Colon (tissue), 2 donors: ENCODE measurements around the gene RBM47.
A peak's percentile ranks its signal among the peaks of the same experiment; 100 is the strongest.

Experiments used
- FAIRE-seq: peaks from 2 replicates; lab custom pipeline; 2012; peaks lifted over from hg19 to GRCh38; lab: Jason Lieb, UNC
- donor health status: control.
- donor health status: control.

The RBM47 gene

DNA sequence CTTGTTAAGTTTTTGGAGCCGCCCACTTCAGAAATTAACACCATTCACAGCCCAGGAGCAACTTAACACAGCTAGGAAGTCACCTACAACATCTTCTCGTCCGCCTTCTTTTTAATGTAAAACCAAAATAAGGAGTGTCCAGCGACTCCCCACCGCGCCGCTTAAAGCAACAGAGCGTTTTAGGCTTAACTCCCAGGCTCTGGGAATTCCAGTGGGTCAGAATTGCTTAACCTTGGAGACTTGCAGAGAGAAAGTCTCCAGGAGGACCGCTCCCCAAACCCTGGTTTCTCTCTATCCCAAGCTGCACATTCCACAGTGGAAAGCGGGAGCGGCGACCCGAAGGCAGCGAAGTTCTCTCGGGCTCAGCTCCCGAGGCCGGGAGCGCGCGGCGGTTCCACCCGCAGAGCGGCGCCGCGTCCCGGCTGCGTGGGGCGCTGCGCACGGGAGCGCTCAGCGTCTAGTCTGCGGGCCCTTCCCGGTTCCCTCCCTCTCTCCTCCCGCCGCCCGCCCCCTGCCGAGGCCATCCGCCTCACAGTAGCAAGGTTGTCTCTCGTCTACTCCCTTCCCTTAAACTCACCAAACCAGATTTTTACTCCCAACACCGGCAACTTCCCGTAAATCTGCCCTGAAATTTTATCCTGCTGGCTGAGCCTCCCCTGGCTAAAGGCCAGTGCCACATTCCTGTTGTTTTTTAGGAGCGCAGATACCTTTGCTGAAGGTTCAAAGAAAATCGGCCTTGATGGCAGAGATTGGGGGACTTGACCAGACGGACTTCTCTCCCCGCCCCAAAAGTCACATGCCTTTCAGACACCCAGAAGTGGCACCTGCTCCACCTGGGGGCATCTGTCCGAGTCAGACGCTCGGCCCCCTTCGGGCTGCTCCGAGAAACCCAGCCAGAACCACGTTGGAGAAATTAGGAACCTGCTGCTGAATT is at the start of gene RBM47:
TSS of gene RBM47 (minus strand) at position 464 of the 934 bp plus-strand sequence. CDS start 190,971 bp downstream, outside the sequence.
- FAIRE-seq = no peak

DNA sequence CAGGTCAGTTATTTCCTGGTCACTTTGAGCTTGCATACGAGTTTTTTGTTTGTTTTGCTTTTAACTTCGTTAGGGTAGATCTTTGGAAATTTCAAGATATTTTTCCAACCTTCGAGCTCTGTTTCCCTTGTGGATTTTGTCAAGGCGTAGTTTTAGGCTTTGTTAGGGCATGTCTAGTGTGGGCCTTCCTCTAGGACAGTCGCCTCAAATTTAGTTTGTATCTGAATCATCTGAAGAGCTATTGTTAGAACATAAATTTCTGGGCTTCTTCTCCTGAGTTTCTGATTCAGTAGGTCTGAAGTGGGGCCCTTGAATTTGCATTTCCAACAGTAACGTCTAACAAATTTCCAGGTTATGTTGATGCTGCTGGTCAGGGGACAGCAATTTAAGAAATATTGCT is 48.8 kb upstream of the RBM47 start:
- no peak for FAIRE-seq

DNA sequence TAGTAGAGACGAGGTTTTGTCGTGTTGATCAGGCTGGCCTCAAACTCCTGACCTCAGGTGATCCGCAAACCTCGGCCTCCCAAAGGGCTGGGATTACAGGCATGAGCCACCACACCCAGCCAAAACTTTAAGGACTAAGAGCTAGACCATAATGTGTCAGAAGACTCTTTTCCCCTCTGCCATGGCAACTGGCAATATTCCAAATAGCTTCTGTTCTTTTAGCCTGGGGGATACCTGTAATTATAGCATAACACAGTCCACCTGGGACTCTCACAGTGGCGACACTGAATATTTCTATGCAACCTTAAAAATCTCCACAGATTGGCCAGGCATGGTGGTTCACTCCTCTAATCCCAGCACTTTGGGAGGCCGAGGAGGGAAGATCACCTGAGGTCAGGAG is 45.5 kb upstream of the RBM47 start:
- no peak for FAIRE-seq

DNA sequence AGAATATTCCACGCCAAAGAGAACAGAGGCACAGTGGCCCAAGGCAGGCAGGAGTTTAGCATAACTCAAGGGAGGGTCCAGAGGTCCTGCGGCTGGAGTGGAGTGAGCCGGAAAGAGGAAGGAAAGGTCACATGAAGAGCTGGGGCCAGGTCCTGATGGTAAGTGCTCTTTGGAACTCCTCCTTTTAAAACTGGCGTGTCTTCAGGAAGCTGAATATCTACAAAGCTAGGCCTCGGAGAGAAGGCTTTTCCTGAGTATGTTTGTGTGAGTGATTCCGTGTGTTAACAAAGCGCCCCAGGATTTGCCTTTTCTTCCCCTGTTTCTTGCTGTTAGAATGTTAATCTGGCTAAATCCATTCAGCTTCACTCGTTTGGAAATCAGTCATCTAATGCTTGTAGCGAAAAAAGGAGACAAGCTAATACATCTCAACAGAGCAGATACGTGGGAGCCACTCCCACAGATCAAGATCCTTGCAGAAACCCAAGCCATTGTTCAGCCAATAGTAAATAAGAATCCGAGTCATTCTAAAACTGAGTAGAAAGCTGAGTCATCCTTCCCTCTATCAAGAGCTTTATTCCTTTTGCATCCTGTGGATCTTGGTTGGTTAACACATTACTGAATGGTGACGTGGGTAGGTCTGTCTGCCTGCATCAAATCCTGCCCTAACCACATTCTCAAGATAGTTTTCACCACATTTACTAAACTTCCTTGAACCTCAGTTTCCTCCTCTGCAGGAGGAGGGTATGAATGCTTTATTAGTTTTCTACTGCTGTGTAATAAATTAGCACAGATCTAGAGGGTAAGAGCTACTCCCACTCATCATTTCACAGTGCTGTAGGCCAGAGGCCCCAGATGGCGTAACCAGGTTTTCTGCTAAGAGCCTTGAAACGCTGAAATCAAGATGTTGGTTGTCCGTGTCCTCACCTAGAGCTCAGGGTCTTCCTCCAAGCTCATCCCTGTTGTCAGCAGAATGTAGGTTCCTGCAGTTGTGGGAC is 43.2 kb upstream of the RBM47 start:
- no peak for FAIRE-seq

DNA sequence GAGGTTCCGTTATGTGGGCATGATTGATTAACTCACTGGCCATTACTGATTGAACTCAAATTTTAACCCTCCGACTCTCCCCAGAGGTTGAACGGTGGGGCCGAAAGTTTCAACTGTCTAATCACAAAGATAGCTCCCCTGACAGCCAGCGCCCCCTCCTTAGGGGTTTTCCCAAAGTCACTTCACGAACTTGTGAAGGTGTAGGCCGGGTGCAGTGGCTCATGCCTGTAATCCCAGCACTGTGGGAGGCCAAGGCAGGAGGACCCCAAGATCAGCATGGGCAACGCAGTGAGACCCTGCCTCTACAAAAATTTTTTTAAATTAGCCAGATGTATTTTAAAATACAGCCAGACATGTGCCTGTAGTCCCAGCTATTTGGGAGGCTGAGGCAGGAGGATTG is 39.8 kb upstream of the RBM47 start:
- no peak for FAIRE-seq

DNA sequence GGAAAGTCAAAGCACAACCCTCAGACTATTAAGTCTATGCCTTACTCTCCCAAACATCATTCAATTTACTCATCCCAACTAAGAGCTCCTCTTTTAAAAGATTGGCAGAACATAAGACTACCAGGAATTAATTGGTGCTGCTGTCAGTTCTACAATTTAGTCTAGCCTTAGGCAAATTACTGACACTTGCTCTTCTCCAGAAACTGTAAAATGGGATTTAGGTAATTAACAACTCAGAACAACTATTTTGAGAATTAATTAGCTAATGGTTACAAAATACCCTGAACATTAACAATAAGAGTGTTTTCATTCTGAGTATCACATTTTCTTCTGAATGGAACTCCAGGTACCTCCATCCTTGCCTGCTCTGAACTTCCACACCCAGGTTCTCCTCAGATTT is 36.2 kb upstream of the RBM47 start:
- no peak for FAIRE-seq

DNA sequence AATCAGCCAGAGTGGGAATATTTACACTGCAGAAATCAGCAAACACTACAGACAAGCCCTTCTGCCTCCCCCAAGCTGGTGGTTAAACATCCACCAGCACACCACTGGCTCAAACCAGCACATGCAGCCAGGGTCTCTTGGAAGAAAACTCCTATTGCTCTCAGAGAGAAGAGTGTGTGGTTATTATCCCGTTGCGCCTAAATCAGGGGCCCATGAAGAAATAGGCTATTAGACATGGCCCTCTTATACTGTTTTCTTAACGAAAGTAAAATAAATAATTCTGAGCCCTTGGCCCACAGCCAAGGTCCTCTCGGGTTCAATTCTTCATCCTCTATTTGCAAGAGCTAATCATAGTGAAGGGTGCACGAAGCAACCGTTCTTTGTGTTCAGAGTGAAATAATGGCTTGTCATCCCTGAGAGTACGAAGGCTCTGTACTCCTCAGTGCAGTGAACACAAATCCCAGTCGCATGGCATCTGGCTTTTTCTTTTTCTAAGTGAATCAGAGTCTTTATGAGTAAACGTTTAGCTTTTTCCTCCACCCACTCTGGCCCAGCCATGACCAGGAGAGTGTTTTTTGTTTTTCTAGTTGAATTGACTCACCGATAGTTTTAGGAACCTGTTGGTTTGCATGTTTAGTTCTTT is 33.4 kb upstream of the RBM47 start:
- FAIRE-seq = no peak

DNA sequence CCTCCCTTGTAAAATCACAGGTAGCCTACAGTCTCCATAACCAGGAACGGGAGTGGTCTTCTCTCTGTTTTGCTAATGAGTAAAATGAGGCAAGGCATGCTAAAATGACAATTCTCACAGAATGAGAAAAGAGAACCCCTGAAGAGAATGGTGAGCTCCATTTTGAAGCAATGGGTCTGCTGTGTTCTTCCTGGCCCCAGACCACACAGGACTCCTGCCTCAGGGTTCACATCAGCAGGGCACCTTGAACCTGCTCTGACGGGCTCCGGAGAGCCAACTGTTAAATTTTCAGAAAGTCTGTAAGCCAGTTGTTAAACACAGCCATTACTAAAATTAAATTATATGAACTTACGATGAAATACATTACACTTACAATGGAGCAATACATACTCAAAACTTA is 32.1 kb upstream of the RBM47 start:
- FAIRE-seq = no peak

DNA sequence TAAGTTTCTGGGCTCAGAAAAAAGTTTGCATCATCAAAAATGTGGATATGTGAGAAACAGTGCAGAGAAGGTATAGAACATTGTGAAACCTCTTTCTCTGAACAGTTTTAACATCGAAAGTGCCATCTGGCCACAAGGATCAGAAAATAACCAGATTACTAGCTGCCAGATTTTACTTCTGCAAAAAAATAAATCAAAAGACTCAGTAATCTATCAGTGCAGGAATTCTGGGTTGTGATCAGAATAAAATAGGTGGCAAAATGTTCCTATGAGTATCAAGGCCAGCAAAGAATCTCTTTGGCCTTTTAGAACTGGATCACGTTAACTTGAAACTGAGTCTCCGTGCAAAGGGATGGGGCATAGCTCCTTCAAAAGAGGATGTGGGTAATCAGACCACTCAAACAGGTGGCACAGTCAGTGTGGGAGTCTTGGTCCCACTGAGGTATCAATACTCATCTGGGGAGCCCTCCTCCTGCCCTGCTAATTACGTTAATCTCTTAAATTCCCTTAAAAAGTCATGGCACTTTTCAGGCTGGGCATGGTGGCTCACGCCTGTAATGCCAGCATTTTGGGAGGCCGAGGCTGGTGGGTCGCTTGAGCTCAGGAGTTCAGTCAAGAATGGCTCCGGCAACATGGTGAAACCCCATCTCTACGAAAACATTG is 26.7 kb upstream of the RBM47 start:
- no peak for FAIRE-seq

DNA sequence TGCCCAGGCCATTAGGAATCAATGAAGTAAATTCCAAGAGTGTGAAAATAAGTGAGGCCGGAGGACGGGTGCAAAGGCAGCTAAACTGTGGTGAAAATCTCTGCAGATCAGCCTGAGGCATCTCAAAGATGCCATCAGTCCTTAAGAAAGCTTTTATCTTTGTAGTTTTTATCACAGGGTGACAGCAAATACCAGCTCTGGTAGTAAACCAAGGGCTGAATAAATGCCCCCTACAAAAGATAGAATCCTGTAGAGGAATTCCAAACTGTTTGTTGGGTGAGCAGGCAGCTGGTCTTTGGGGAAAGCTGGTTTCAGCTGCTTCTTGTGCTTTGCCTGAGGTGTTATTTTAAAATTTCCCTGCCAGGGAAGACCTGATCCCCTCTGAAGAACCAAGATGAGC is 21.6 kb upstream of the RBM47 start:
- FAIRE-seq = no peak

DNA sequence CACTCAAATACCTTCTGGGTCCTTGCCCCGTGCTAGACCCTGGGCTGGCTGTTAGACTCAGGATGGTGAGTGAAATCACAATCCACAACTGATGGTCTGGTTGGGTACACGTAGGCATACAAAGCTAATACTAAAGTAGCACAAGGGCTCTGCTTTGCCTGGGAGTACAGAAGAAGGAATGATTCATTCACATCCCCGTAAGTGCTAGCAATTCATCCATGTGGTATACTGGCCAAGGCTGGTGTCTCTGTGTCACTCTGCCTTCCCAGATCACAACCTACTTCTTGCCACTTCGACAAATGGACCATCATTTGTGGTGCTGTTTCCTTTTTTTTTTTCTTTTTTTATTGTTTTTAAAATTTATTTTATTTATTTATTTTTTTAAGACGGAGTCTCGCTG is 19.7 kb upstream of the RBM47 start:
- FAIRE-seq = no peak

DNA sequence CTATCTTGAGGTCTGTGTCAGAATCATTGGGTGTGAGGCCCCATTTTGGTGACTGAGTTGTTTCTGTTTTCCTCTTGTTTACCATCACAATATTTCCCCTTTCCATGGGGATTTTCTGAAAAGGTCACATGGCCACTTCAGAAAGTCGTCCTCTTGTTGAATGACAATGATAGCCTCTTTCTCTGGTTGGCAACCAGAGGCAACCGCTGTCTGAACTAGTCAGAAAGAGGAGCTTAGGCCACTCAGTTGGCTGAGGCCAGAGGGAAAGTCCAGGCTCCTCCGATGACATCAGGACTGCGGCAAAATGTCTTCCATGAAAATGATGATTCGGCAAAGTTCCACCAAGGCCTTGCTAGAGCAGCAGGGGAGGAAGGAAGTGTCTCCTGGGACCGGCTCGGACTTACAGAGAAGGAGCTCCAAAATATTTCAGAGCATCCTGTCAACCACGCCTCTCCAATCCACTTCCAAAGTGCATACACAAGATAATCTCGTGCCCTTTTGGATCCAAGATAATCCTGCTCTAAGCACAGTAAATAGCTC is 19.1 kb upstream of the RBM47 start:
- no peak for FAIRE-seq

DNA sequence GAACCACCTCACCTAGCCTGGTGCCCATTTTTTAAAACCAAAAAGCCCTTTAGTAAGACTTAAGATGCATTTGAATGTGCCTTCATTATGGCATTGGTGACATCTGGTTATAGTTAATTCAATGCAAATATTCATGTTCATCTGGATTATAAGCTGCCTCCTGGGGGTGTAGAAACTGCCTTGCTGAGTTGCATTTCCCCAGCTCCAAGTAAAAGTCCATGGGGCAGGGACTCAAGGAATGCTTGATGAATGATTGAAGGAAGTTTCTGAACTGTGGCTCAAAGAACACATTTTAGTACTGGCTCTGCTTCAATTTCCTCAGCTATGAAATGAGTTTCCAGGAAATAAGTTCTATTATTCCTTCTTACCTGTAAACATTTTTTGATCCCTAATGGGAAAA is 18.5 kb upstream of the RBM47 start:
- FAIRE-seq = no peak

DNA sequence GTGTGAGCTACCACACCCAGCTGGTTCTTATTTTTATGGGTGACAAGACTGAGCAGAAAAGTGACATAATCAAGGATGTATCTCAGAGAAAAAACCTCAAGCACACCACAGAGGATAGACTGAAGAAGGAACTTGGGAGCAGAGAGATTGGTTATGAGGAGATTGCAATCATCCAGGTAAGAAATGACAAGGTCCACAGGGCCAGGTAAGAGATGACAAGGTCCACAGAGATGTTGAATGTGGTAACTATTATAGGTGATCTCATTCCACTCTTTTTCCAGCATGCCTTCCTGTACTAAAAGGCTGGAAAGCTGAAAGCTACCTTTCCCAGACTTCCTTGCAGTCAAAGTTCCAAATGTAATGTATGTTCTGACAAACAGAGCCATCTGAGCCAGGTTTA is 15.9 kb upstream of the RBM47 start:
- FAIRE-seq = no peak

DNA sequence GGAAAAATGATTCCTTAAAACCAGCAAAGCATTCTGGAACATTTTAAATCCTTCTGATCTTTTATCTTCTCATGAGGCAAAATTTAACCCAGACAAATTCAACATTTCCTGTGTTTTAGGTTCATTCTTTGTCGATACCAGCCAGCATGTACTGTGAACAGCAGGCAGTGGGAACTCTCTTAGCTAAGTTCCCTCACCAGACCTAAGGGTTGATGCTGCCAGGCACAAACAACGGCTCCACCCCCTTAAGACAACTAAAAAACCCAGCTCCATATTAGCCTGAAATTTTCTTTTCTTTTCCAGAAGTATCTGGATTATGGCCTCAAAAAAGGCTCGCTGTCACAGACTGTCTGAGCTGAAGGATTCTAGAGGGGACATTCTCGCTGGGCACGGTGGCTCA is 2.4 kb upstream of the RBM47 start:
- no peak for FAIRE-seq

DNA sequence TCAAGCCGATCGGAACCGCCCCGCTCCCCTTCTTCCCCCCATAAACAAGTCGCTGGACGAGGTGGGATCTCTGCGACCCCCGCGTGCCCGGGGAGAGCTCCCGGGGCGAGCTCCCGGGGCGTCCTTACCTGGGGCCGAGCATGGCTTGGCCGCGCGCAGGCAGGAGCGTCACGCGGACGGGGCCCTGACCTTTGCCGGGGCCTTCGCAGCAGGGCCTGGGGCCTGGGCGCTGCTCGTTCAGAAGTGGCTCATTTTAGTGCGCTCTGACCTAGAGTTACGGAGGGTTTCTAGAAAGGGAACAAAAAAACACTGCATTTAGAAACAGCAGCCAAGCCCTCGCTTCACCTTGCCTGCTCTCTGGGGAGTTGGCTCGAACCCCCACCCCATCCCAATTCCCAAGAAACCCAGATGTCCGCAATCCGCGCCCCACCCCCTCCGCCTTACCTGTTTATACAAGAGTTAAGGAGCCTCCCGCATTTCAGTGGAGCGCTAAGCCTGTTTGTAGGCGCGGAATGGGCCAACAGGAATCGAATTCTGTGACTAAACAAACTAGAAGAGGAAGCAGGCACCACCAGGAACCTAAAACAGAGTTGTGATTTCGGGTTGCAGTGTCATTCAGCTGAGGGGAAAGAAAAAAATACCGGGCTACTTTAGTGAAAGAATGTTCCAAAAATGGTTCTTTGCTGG is 814 bp upstream of the RBM47 start:
- FAIRE-seq = no peak

DNA sequence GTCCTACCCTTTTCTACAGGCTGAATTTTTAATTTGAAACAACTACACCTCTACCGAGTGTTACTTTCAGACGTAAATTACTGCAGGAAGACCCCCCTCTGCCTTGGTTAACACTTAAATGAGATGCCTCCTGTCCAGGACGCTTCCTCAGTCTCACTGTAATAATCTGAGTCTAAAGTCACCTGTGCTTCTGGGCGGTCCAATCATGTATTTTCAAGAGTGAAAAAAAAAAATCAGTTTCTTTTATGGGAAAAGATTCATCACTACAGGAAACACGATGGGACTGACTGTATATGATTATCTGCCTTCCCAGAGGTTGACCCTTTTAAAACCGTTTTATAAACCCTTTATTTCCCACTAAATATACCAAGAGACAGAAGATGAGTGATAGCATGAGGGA is 776 bp downstream of the RBM47 start:
- no peak for FAIRE-seq

DNA sequence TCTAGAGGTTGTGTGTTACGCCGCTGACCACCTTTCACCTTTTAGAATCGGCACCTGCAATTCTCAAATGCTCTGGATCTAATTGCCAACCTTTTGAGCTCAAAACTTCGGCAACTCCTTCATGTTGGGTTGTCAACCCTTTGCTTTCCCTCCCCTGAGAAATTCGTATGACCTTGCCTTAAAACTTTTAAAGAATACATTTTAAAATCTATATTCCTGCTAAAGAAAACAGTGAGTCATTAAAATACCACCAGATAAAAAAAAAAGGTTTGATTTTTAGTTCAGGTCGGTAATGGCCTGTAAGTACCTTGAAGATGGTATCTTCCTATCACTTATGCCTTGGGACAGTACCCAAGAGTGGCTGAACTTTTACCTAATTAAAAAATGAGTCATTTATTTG is 1.3 kb downstream of the RBM47 start:
- peak; percentile 31 for FAIRE-seq

DNA sequence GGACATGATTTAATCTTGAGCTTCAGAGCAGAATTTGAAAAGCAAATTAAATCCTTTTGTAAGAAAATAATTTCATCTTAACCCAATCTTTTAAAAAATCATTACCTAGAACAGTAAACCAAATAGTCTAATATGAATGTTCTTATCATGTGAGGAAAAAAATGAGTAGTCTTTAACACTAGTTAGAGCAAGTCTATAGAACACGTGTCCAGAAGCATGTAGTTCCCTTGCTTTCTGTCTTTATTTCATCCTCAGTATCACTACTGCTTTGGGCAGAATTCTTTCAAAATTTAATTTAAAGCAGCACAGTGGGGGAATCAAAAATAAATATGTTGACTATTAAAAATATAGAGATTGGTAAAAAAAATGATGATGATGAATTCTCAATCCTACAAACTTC is 2.1 kb downstream of the RBM47 start:
- FAIRE-seq = no peak

DNA sequence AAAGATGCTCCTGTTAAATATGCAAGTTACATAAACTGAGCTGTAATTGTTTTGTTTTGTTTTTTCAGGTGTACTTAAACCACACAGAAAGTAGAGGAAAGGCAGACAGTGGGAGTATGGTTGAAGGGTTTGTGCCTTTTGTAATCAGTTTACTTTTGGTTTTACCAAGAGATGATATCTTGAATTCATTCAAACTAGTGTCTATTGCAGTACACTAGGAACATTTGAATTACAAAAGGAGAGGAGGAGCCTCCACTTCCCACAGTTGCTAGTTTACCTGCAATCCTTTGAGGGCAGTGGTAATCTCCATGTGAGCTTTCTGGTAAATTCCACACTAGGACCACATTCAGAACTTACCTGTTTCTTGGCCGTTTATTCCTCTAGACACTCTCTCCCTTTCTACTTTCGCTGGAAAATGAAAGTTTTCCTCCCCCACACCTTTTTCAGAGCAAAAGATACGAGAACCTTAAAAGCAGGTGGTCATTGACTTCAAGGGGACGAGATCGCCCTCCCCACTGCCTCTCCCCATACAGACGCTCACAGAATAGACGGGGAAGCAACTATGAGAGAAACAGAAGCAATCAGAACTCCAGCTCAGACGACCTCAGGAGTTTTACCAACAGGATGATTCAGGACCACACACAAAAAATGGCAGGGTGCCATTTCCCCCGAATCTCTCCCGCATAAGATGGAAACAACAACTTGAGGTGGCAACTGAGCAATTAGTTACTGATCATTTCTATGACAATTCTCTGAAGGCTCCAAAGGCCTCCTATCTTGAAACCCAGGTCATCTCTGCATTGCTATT is 3.3 kb downstream of the RBM47 start:
- no peak for FAIRE-seq
